Ishikawa (cell line): ENCODE data around the gene KIF3C.

Source experiments
- CEBPB ChIP-seq: IDR thresholded peaks from 2 replicates; pipeline ENCODE4 v1.6.1; 2012
- CREB1 ChIP-seq: IDR thresholded peaks from 2 replicates; pipeline ENCODE4 v1.6.1; 2012; ENCODE audit warnings: low read depth
- EP300 ChIP-seq: IDR thresholded peaks from 2 replicates; pipeline ENCODE4 v1.6.1; 2012; ENCODE audit warnings: borderline replicate concordance
- FOXM1 ChIP-seq: IDR thresholded peaks from 2 replicates; pipeline ENCODE4 v1.6.1; 2012; ENCODE audit warnings: low read depth, borderline replicate concordance
- NFIC ChIP-seq: IDR thresholded peaks from 2 replicates; pipeline ENCODE4 v1.6.1; 2012
- RAD21 ChIP-seq: IDR thresholded peaks from 2 replicates; pipeline ENCODE4 v1.6.1; 2012; ENCODE audit warnings: low read depth
- TAF1 ChIP-seq: IDR thresholded peaks from 2 replicates; pipeline ENCODE4 v1.6.1; 2012; ENCODE audit warnings: low read depth, mild to moderate bottlenecking
- TEAD4 ChIP-seq: IDR thresholded peaks from 2 replicates; pipeline ENCODE4 v1.6.1; 2012
- YY1 ChIP-seq: IDR thresholded peaks from 2 replicates; pipeline ENCODE4 v1.6.1; 2012; ENCODE audit warnings: low read depth
- ZBTB7A ChIP-seq: IDR thresholded peaks from 2 replicates; pipeline ENCODE4 v1.6.1; 2012; ENCODE audit warnings: low read depth
- TF ChIP-seq, protein P1 (sequence below): IDR thresholded peaks from 2 replicates; pipeline ENCODE4 v1.6.1; 2012
- TF ChIP-seq, protein P2 (sequence below): IDR thresholded peaks from 2 replicates; pipeline ENCODE4 v1.6.1; 2012
- TF ChIP-seq, protein P3 (sequence below): IDR thresholded peaks from 2 replicates; pipeline ENCODE4 v1.6.1; 2012; ENCODE audit warnings: low read depth, mild to moderate bottlenecking

GRCh38 chr2:26010943-26011342 lies 28.6 kb upstream of the KIF3C start:
- TF ChIP-seq CREB1, result no peak
- TF ChIP-seq, protein P1, sequence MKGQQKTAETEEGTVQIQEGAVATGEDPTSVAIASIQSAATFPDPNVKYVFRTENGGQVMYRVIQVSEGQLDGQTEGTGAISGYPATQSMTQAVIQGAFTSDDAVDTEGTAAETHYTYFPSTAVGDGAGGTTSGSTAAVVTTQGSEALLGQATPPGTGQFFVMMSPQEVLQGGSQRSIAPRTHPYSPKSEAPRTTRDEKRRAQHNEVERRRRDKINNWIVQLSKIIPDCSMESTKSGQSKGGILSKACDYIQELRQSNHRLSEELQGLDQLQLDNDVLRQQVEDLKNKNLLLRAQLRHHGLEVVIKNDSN, result no peak
- no peak for TF ChIP-seq RAD21
- TF ChIP-seq EP300, result no peak
- TF ChIP-seq YY1, result no peak
- TF ChIP-seq FOXM1, result no peak
- TF ChIP-seq, protein P2, sequence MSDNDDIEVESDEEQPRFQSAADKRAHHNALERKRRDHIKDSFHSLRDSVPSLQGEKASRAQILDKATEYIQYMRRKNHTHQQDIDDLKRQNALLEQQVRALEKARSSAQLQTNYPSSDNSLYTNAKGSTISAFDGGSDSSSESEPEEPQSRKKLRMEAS, result no peak
- no peak for TF ChIP-seq TAF1
- TF ChIP-seq NFIC, result no peak
- no peak for TF ChIP-seq TEAD4
- TF ChIP-seq CEBPB, result no peak
- no peak for TF ChIP-seq ZBTB7A
- TF ChIP-seq, protein P3, sequence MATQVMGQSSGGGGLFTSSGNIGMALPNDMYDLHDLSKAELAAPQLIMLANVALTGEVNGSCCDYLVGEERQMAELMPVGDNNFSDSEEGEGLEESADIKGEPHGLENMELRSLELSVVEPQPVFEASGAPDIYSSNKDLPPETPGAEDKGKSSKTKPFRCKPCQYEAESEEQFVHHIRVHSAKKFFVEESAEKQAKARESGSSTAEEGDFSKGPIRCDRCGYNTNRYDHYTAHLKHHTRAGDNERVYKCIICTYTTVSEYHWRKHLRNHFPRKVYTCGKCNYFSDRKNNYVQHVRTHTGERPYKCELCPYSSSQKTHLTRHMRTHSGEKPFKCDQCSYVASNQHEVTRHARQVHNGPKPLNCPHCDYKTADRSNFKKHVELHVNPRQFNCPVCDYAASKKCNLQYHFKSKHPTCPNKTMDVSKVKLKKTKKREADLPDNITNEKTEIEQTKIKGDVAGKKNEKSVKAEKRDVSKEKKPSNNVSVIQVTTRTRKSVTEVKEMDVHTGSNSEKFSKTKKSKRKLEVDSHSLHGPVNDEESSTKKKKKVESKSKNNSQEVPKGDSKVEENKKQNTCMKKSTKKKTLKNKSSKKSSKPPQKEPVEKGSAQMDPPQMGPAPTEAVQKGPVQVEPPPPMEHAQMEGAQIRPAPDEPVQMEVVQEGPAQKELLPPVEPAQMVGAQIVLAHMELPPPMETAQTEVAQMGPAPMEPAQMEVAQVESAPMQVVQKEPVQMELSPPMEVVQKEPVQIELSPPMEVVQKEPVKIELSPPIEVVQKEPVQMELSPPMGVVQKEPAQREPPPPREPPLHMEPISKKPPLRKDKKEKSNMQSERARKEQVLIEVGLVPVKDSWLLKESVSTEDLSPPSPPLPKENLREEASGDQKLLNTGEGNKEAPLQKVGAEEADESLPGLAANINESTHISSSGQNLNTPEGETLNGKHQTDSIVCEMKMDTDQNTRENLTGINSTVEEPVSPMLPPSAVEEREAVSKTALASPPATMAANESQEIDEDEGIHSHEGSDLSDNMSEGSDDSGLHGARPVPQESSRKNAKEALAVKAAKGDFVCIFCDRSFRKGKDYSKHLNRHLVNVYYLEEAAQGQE, result no peak
